HepG2 (cell line): ENCODE results near the gene PAPSS2. TPM values are rescaled to one million over a fixed set of nuclear protein-coding genes. Genes with fewer than 3 reads are reported as not detected.

Experiments used
- ATF3 ChIP-seq: sonication (generic); formaldehyde crosslinking; IDR thresholded peaks from 2 replicates; pipeline ENCODE4 v1.4.0; 2020; ENCODE audit warnings: missing genetic modification reagents
- CAMTA2 ChIP-seq: sonication (generic); formaldehyde crosslinking; IDR thresholded peaks from 2 replicates; pipeline ENCODE4 v1.4.0; 2020; ENCODE audit warnings: mild to moderate bottlenecking, missing genetic modification reagents, borderline replicate concordance
- CHD2 ChIP-seq: IDR thresholded peaks from 2 replicates; pipeline ENCODE4 v1.6.1; 2011; ENCODE audit warnings: low read depth, low read length, improper control_type of control experiment
- FOXJ3 ChIP-seq: sonication (generic); formaldehyde crosslinking; IDR thresholded peaks from 2 replicates; pipeline ENCODE4 v1.4.0; 2020; ENCODE audit warnings: missing genetic modification reagents, mild to moderate bottlenecking, borderline replicate concordance
- HNF1B ChIP-seq: sonication (generic); formaldehyde crosslinking; IDR thresholded peaks from 2 replicates; pipeline ENCODE4 v1.5.1; 2020; ENCODE audit warnings: mild to moderate bottlenecking, moderate library complexity, missing genetic modification reagents
- HNRNPK ChIP-seq: fragments of 200-400 bp; formaldehyde crosslinking; IDR thresholded peaks from 2 replicates; pipeline ENCODE4 v1.6.1; 2018; ENCODE audit warnings: low read length, low read depth, moderate library complexity, mild to moderate bottlenecking; ENCODE audit not compliant: poor library complexity, severe bottlenecking
- HOXD1 ChIP-seq: sonication (generic); formaldehyde crosslinking; IDR thresholded peaks from 2 replicates; pipeline ENCODE4 v1.5.0; 2020; ENCODE audit warnings: missing genetic modification reagents
- IRX3 ChIP-seq: sonication (generic); formaldehyde crosslinking; IDR thresholded peaks from 2 replicates; pipeline ENCODE4 v1.8.1; 2023; ENCODE audit warnings: mild to moderate bottlenecking, low read depth, missing genetic modification reagents, borderline replicate concordance
- MEF2D ChIP-seq: sonication (generic); formaldehyde crosslinking; IDR thresholded peaks from 2 replicates; pipeline ENCODE4 v1.5.1; 2020; ENCODE audit warnings: mild to moderate bottlenecking, missing genetic modification reagents
- MIXL1 ChIP-seq: IDR thresholded peaks from 2 replicates; pipeline ENCODE4 v1.6.1; 2016
- NR0B2 ChIP-seq: sonication (generic); formaldehyde crosslinking; IDR thresholded peaks from 2 replicates; pipeline ENCODE4 v1.4.0; 2020; ENCODE audit warnings: mild to moderate bottlenecking, missing genetic modification reagents
- NR2F6 ChIP-seq, 2 experiments: IDR thresholded peaks; 2 replicates each; pipeline ENCODE4 v1.6.1; 2016; ENCODE audit warnings: antibody characterized with exemption in 1 of 2, mild to moderate bottlenecking in 1 of 2
- TEAD3 ChIP-seq: optimal IDR thresholded peaks from 2 replicates; pipeline ENCODE3; 2016; ENCODE audit warnings: borderline replicate concordance
- THAP7 ChIP-seq: sonication (generic); formaldehyde crosslinking; IDR thresholded peaks from 2 replicates; pipeline ENCODE4 v1.8.1; 2023; ENCODE audit warnings: mild to moderate bottlenecking, missing genetic modification reagents
- ZFP91 ChIP-seq: sonication (generic); formaldehyde crosslinking; IDR thresholded peaks from 2 replicates; pipeline ENCODE4 v1.9.0; 2022; ENCODE audit warnings: missing genetic modification reagents, mild to moderate bottlenecking, borderline replicate concordance
- ZGPAT ChIP-seq: IDR thresholded peaks from 2 replicates; pipeline ENCODE4 v1.6.1; 2016; ENCODE audit warnings: mild to moderate bottlenecking
- ZMYM2 ChIP-seq: sonication (generic); formaldehyde crosslinking; IDR thresholded peaks from 2 replicates; pipeline ENCODE4 v1.8.0; 2022; ENCODE audit warnings: mild to moderate bottlenecking, missing genetic modification reagents
- ZNF230 ChIP-seq: sonication (generic); formaldehyde crosslinking; IDR thresholded peaks from 2 replicates; pipeline ENCODE4 v1.4.0; 2020; ENCODE audit warnings: mild to moderate bottlenecking, missing genetic modification reagents
- ZNF317 ChIP-seq: sonication (generic); formaldehyde crosslinking; IDR thresholded peaks from 2 replicates; pipeline ENCODE4 v1.5.0; 2020; ENCODE audit warnings: mild to moderate bottlenecking, missing genetic modification reagents
- ZNF710 ChIP-seq: sonication (generic); formaldehyde crosslinking; IDR thresholded peaks from 2 replicates; pipeline ENCODE4 v1.5.0; 2020; ENCODE audit warnings: mild to moderate bottlenecking, missing genetic modification reagents, borderline replicate concordance
- ZSCAN22 ChIP-seq: sonication (generic); formaldehyde crosslinking; IDR thresholded peaks from 2 replicates; pipeline ENCODE4 v1.4.0; 2020; ENCODE audit warnings: mild to moderate bottlenecking, missing genetic modification reagents
- polyA plus RNA-seq, 8 experiments: library from polyadenylated mRNA; depleted of rRNA in 3 of 8; stranded (reverse) in 7 of 8; unstranded in 1 of 8; fragments of >200 nt; fragmentation: Illumina TruSeq in 4 of 8; extraction: Trizol in 4 of 8; gene quantifications; 2 replicates each; pipeline versions ENCODE4 v1.2.1 to v1.2.3, GENCODE V29; 2011 to 2016; ENCODE audit warnings: low read depth in 4 of 8, missing spikeins in 1 of 8, mixed read lengths in 1 of 8; ENCODE audit not compliant: insufficient read depth in 1 of 8
- total RNA-seq, 5 experiments: library from RNA; depleted of rRNA; stranded (reverse); fragments of >200 nt; fragmentation: Illumina TruSeq; extraction: Trizol; gene quantifications; 2 replicates each; pipeline ENCODE4 v1.2.3, GENCODE V29; 2016; ENCODE audit warnings: low read depth in 1 of 5

Gene PAPSS2
- total and polyA plus RNA-seq, 2 of the 13 experiments (the other 11 are each of a cell fraction or from before 2014, with no cell fraction given): 0.11 to 0.12 TPM

GRCh38 chr10:87646192-87646909 is 13.3 kb upstream of the PAPSS2 start (continued):
- TF ChIP-seq ATF3 (CRISPR knock-in tag) (no peak), HNRNPK (no peak), ZNF710 (CRISPR knock-in tag) (no peak), MEF2D (no peak), CAMTA2 (CRISPR knock-in tag) (no peak), IRX3 (CRISPR knock-in tag) (no peak), TEAD3 (CRISPR knock-in tag) (peak; percentile 76), ZFP91 (CRISPR knock-in tag) (no peak), CHD2 (no peak), THAP7 (CRISPR knock-in tag) (no peak), NR2F6 (IDR thresholded peaks at IDR 0.05) (no peak), NR2F6 (CRISPR knock-in tag; IDR thresholded peaks at IDR 0.05) (no peak), ZSCAN22 (CRISPR knock-in tag) (no peak), ZGPAT (CRISPR knock-in tag) (peak; percentile 50), MIXL1 (CRISPR knock-in tag) (peak; percentile 20; the same call in 1 of the 2 replicates), FOXJ3 (no peak), ZNF230 (CRISPR knock-in tag) (no peak), HOXD1 (CRISPR knock-in tag) (peak; percentile 98), HNF1B (CRISPR knock-in tag) (0 out of 2 replicates have a peak, but pooled peaks have one; percentile 19), ZNF317 (no peak), ZMYM2 (CRISPR knock-in tag) (no peak), NR0B2 (CRISPR knock-in tag) (no peak)
